Thyroid gland (tissue), 4 donors: ENCODE data around the gene CREB3.

Experiments used
- CTCF ChIP-seq, 6 experiments: fragments of 200-600 bp in 3 of 6; fragments of 450-650 bp in 3 of 6; sonication (generic) in 3 of 6; IDR thresholded peaks; one replicate each; pipeline ENCODE4 v1.5.1; 2016 to 2019; ENCODE audit warnings: antibody characterized with exemption in 6 of 6, mild to moderate bottlenecking in 2 of 6, inconsistent platforms in 1 of 6, moderate library complexity in 1 of 6
- POLR2A ChIP-seq, 2 donors: fragments of 450-650 bp; IDR thresholded peaks; one replicate each; pipeline ENCODE4 v1.6.1; 2017; ENCODE audit warnings: antibody characterized with exemption in 2 of 2, mild to moderate bottlenecking in 2 of 2, moderate library complexity in 1 of 2

GRCh38 chr9:35781066-35781465 is 48.6 kb downstream of the CREB3 start:
- TF ChIP-seq CTCF (IDR thresholded peaks at IDR 0.05), result no peak
- no peak for TF ChIP-seq POLR2A (IDR thresholded peaks at IDR 0.05)
